SK-N-SH (cell line): ENCODE data around the gene KCNJ15. TPM values are rescaled to one million over a fixed set of nuclear protein-coding genes. Genes with fewer than 3 reads are reported as not detected.

Experiments
- CTCF ChIA-PET: fragments of 300-600, 350-600 bp; formaldehyde crosslinking; extraction: SDS; loops from one replicate; lab custom pipeline; 2021; lab: Yijun Ruan, JAX
- POLR2A ChIA-PET: fragments of 350-600 bp; sonication (Branson Sonifier 250); formaldehyde crosslinking; extraction: SDS; loops from one replicate; lab custom pipeline; 2020; ENCODE audit warnings: antibody characterized with exemption, inconsistent platforms; lab: Yijun Ruan, JAX
- DNase-seq: peaks from one replicate; pipeline ENCODE4 v3.0.0; 2012
- H2AFZ ChIP-seq: fragments of 200-600 bp; sonication (generic); 2 replicates; pipeline ENCODE4 v1.8.1; 2016; ENCODE audit warnings: antibody characterized with exemption, mild to moderate bottlenecking, low read depth
- H3F3A ChIP-seq: fragments of 200-600 bp; sonication (generic); replicated peaks from 2 replicates; pipeline ENCODE3; 2016; ENCODE audit warnings: antibody characterized with exemption, mild to moderate bottlenecking; ENCODE audit not compliant: insufficient read depth
- H3K27ac ChIP-seq, 2 experiments: fragments of 200-500 bp in 1 of 2; fragments of 200-600 bp in 1 of 2; sonication (Bioruptor generic) in 1 of 2; sonication (generic), shearing (Covaris generic) in 1 of 2; 2 replicates each; pipeline versions ENCODE4 v1.5.1 to v1.6.1; 2014 to 2016; ENCODE audit warnings: low read depth in 2 of 2, inconsistent platforms in 1 of 2, low read length in 1 of 2, mild to moderate bottlenecking in 1 of 2, mixed read lengths in 1 of 2
- H3K27me3 ChIP-seq: fragments of 200-600 bp; sonication (generic), shearing (Covaris generic); 2 replicates; pipeline ENCODE4 v1.6.1; 2016; ENCODE audit warnings: mixed run types; ENCODE audit not compliant: insufficient read depth
- H3K36me3 ChIP-seq, 2 experiments: fragments of 200-500 bp in 1 of 2; fragments of 200-600 bp in 1 of 2; sonication (Bioruptor generic) in 1 of 2; sonication (generic) in 1 of 2; replicated peaks in 1 of 2; 2 replicates each; pipeline versions ENCODE3 to v1.5.1; 2014 to 2016; ENCODE audit warnings: low read length in 1 of 2, mild to moderate bottlenecking in 1 of 2; ENCODE audit not compliant: insufficient read depth in 2 of 2, control insufficient read depth in 1 of 2
- H3K4me1 ChIP-seq, 2 experiments: fragments of 200-500 bp in 1 of 2; fragments of 200-600 bp in 1 of 2; sonication (Bioruptor generic) in 1 of 2; sonication (generic), shearing (Covaris generic) in 1 of 2; 2 replicates each; pipeline versions ENCODE4 v1.5.1 to v1.6.1; 2014 to 2016; ENCODE audit warnings: low read depth in 1 of 2, low read length in 1 of 2, mixed run types in 1 of 2; ENCODE audit not compliant: insufficient read depth in 2 of 2, control insufficient read depth in 1 of 2
- H3K4me2 ChIP-seq: fragments of 200-600 bp; sonication (generic), shearing (Covaris generic); 2 replicates; pipeline ENCODE4 v1.6.1; 2017; ENCODE audit warnings: mixed run types
- H3K4me3 ChIP-seq, 2 experiments: fragments of 200-500 bp in 1 of 2; fragments of 200-600 bp in 1 of 2; sonication (Bioruptor generic) in 1 of 2; sonication (generic), shearing (Covaris generic) in 1 of 2; 2 replicates each; pipeline versions ENCODE4 v1.5.1 to v1.8.1; 2014 to 2016; ENCODE audit warnings: low read depth in 2 of 2, inconsistent platforms in 1 of 2, low read length in 1 of 2, mild to moderate bottlenecking in 1 of 2, mixed read lengths in 1 of 2, moderate library complexity in 1 of 2
- H3K79me2 ChIP-seq: fragments of 200-600 bp; sonication (generic); 2 replicates; pipeline ENCODE4 v1.8.1; 2017; ENCODE audit warnings: mild to moderate bottlenecking; ENCODE audit not compliant: insufficient read depth
- H3K9ac ChIP-seq: fragments of 200-600 bp; sonication (generic); 2 replicates; pipeline ENCODE4 v1.6.1; 2017; ENCODE audit warnings: mixed run types
- H3K9me2 ChIP-seq: fragments of 200-600 bp; sonication (generic); 2 replicates; pipeline ENCODE4 v1.6.1; 2017; ENCODE audit warnings: mixed run types
- H3K9me3 ChIP-seq: fragments of 200-600 bp; sonication (generic); 2 replicates; pipeline ENCODE4 v1.6.1; 2017; ENCODE audit warnings: mixed run types, mild to moderate bottlenecking, moderate library complexity
- H4K20me1 ChIP-seq: fragments of 200-600 bp; sonication (generic); 2 replicates; pipeline ENCODE4 v1.6.1; 2017; ENCODE audit warnings: mild to moderate bottlenecking, mixed run types; ENCODE audit not compliant: insufficient read depth
- EZH2phosphoT487 ChIP-seq: fragments of 200-600 bp; sonication (generic); IDR thresholded peaks from 2 replicates; pipeline ENCODE4 v1.6.1; 2017; ENCODE audit warnings: low read depth, mixed run types, mild to moderate bottlenecking, antibody characterized with exemption, moderate library complexity, borderline replicate concordance
- FOSL2 ChIP-seq: IDR thresholded peaks from 2 replicates; pipeline ENCODE4 v1.4.0; 2012; ENCODE audit warnings: low read depth, mild to moderate bottlenecking, moderate library complexity, borderline replicate concordance
- FOXJ3 ChIP-seq: sonication (generic); formaldehyde crosslinking; IDR thresholded peaks from 2 replicates; pipeline ENCODE4 v1.5.1; 2020; ENCODE audit warnings: mild to moderate bottlenecking, missing genetic modification reagents
- GABPA ChIP-seq: IDR thresholded peaks from 2 replicates; pipeline ENCODE4 v1.4.0; 2012; ENCODE audit warnings: low read depth, mild to moderate bottlenecking
- IRF3 ChIP-seq: fragments of 150-350 bp; IDR thresholded peaks from 2 replicates; pipeline ENCODE4 v1.6.1; 2016; ENCODE audit warnings: mild to moderate bottlenecking, low read depth, low read length
- NRF1 ChIP-seq: IDR thresholded peaks from 2 replicates; pipeline ENCODE4 v1.6.1; 2012; ENCODE audit warnings: low read depth, mild to moderate bottlenecking, low read length
- PBX3 ChIP-seq: IDR thresholded peaks from 2 replicates; pipeline ENCODE4; 2012
- USF2 ChIP-seq: fragments of 150-350 bp; IDR thresholded peaks from 2 replicates; pipeline ENCODE4 v1.6.1; 2017; ENCODE audit warnings: antibody characterized with exemption, low read length, low read depth, borderline replicate concordance
- WGBS: methylation state at CpG from one replicate; pipeline ENCODE4 v1.1.6; 2017; ENCODE audit warnings: low lambda C conversion rate; 5-methylcytosine and 5-hydroxymethylcytosine counted together
- polyA plus RNA-seq, 3 experiments: library from polyadenylated mRNA; depleted of rRNA; stranded (reverse); fragments of >200 nt; gene quantifications; 2 replicates each; pipeline ENCODE4 v1.2.3, GENCODE V29; 2012

KCNJ15 gene
- polyA plus RNA-seq, 1 of the 3 experiments (the other 2 are of a cell fraction) = 0.03 TPM

GRCh38 chr21:38284216-38284615 lies 27.4 kb downstream of the KCNJ15 start:
- Histone ChIP-seq H3F3A (peaks cover 7% of the 10 kb centered on the region), H3K79me2 (no peaks in the 10 kb centered on the region), H3K27ac (no peak overlapping the region), H3K27me3 (no peaks in the 10 kb centered on the region), H2AFZ (no peak overlapping the region), H3K9me3 (no peaks in the 10 kb centered on the region), H4K20me1 (no peaks in the 10 kb centered on the region), H3K36me3 (no peaks in the 10 kb centered on the region), H3K4me1 (no peaks in the 10 kb centered on the region), H3K4me3 (no peak overlapping the region), H3K9ac (no peak overlapping the region), H3K4me2 (no peak overlapping the region), H3K9me2 (no peaks in the 10 kb centered on the region)
- no peak for TF ChIP-seq PBX3
- no peak for TF ChIP-seq EZH2phosphoT487
- no peak for TF ChIP-seq GABPA
- no peak for TF ChIP-seq FOXJ3
- TF ChIP-seq NRF1 = no peak
- no peak for TF ChIP-seq FOSL2
- TF ChIP-seq IRF3 = no peak
- CTCF ChIA-PET = no interaction called here
- POLR2A ChIA-PET = no interaction called here
- 80% methylated on average over 6 of the region's 6 CpGs for WGBS
- no peak for DNase-seq

- Histone ChIP-seq H3K9ac (no peak overlapping the region), H3K4me3 (no peak overlapping the region), H2AFZ (no peak overlapping the region), H3K27ac (no peak overlapping the region), H3K4me1 (no peaks in the 10 kb centered on the region), H4K20me1 (no peaks in the 10 kb centered on the region), H3K36me3 (no peaks in the 10 kb centered on the region), H3K4me2 (no peak overlapping the region), H3K27me3 (no peaks in the 10 kb centered on the region), H3K9me2 (no peaks in the 10 kb centered on the region), H3K9me3 (no peaks in the 10 kb centered on the region), H3K79me2 (no peaks in the 10 kb centered on the region), H3F3A (peaks cover 7% of the 10 kb centered on the region)
- ChIA-PET CTCF (no interaction called here), POLR2A (no interaction called here)
- TF ChIP-seq USF2 = no peak
- WGBS = 47% methylated on average over 3 of the region's 3 CpGs
- DNase-seq = no peak
Measured at GRCh38 chr21:38286739-38287471, 30.1 kb downstream of the KCNJ15 start.
